ENCODE measurements around the gene DNAH14. TPM values are rescaled to one million over a fixed set of nuclear protein-coding genes. Genes with fewer than 3 reads are reported as not detected.
"Not testable (repeated sequence)": the region's sequence is repeated elsewhere in the genome, so short reads cannot be mapped to it uniquely, and the experiment has no call there.

Gene DNAH14
- total and polyA plus RNA-seq, 9 donors, result 3.7 to 61.4 (median 24.2) TPM

GRCh38 chr1:224923726-224924125 is 5.7 kb upstream of the DNAH14 start:
- intact Hi-C loops (cut with DNase I), result loop anchor here in 2 of 4 donors (5.0 to 10.0 kb wide), 3 partner anchors 279 to 411 kb away; no protein-coding TSS in a partner anchor
- no peak overlapping the region for H3K4me3 ChIP-seq
- H3K9me3 ChIP-seq, result no peaks in the 10 kb centered on the region
- H3K27me3 ChIP-seq, result no peaks in the 10 kb centered on the region
- TF ChIP-seq EP300 (IDR thresholded peaks at IDR 0.05) (no peak), POLR2A (IDR thresholded peaks at IDR 0.05) (no peak)
- TF ChIP-seq, protein P1, sequence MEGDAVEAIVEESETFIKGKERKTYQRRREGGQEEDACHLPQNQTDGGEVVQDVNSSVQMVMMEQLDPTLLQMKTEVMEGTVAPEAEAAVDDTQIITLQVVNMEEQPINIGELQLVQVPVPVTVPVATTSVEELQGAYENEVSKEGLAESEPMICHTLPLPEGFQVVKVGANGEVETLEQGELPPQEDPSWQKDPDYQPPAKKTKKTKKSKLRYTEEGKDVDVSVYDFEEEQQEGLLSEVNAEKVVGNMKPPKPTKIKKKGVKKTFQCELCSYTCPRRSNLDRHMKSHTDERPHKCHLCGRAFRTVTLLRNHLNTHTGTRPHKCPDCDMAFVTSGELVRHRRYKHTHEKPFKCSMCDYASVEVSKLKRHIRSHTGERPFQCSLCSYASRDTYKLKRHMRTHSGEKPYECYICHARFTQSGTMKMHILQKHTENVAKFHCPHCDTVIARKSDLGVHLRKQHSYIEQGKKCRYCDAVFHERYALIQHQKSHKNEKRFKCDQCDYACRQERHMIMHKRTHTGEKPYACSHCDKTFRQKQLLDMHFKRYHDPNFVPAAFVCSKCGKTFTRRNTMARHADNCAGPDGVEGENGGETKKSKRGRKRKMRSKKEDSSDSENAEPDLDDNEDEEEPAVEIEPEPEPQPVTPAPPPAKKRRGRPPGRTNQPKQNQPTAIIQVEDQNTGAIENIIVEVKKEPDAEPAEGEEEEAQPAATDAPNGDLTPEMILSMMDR (IDR thresholded peaks at IDR 0.05), result no peak
- peak in 2 of 5 donors; percentile 22 to 39 for DNase-seq
- no peaks in the 10 kb centered on the region for H3K4me1 ChIP-seq (ENCODE audit: insufficient read depth)
- H3K27ac ChIP-seq, result no peak overlapping the region
- no peaks in the 10 kb centered on the region for H3K36me3 ChIP-seq
- 13 to 25% (median 13%) methylated on average over 4 of the region's 4 CpGs for WGBS, 3 donors

DNA sequence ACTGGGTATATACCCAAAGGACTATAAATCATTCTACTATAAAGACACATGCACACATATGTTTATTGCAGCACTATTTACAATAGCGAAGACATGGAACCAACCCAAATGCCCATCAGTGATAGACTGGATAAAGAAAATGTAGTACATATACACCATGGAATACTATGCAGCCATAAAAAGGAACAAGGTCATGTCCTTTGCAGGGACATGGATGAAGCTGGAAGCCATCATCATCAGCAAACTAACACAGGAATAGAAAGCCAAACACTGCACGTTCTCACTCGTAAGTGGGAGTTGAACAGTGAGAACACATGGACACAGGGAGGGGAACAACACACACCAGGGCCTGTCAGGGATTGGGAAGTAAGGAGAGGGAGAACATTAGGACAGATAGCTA is 1.8 kb upstream of the DNAH14 start:
- 49 to 87% (median 78%) methylated on average over 3 of the region's 3 CpGs for WGBS, 3 donors
- DNase-seq; H3K36me3 ChIP-seq; H3K4me3 ChIP-seq; H3K9me3 ChIP-seq; H3K27ac ChIP-seq; H3K27me3 ChIP-seq; H3K4me1 ChIP-seq (ENCODE audit: insufficient read depth): not testable (repeated sequence)
- intact Hi-C loops (cut with DNase I), result loop anchor here in 1 of 4 donors (10.0 kb wide), 1 partner anchor 283 kb away; no protein-coding TSS in a partner anchor

- Histone ChIP-seq H3K9me3 (no peaks in the 10 kb centered on the region), H3K27ac (no peak overlapping the region), H3K27me3 (no peaks in the 10 kb centered on the region), H3K4me1 (ENCODE audit: insufficient read depth) (no peaks in the 10 kb centered on the region), H3K4me3 (no peak overlapping the region), H3K36me3 (no peaks in the 10 kb centered on the region)
- intact Hi-C loops (cut with DNase I), result loop anchor here in 1 of 4 donors (10.0 kb wide), 1 partner anchor 284 kb away; no protein-coding TSS in a partner anchor
- WGBS, 3 donors, result 86 to 89% (median 89%) methylated on average over 4 of the region's 4 CpGs
- DNase-seq, result no peak
- TF ChIP-seq, protein P1 (IDR thresholded peaks at IDR 0.05), result no peak
These were observed 569 bp upstream of the DNAH14 start for GRCh38 chr1:224928906-224929305.

DNA sequence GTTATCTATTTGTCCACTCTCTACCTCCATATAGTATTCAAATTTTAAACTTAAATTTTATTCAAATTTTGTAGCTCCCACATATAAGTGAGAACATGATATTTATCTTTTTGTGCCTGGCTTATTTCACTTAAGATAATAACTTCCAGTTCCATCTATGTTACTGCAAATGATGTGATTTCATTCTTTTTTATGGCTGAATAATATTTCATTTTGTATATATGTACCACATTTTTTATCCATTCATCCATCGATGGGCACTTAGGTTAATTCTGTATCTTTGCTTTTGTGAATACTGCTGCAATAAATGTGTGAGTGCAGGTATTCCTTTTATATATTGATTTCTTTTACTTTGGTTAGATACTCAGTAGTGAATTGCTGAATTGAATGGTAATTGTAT is 2.1 kb downstream of the DNAH14 start:
- 54 to 98% (median 98%) methylated on average over 1 of the region's 1 CpG for WGBS, 3 donors
- no peak overlapping the region for H3K27ac ChIP-seq
- DNase-seq, result no peak
- no peaks in the 10 kb centered on the region for H3K36me3 ChIP-seq
- H3K4me1 ChIP-seq (ENCODE audit: insufficient read depth), result no peaks in the 10 kb centered on the region
- no peaks in the 10 kb centered on the region for H3K27me3 ChIP-seq
- intact Hi-C loops (cut with DNase I), result no loop called here
- H3K9me3 ChIP-seq, result no peaks in the 10 kb centered on the region
- no peak overlapping the region for H3K4me3 ChIP-seq
- no peak for TF ChIP-seq POLR2A (IDR thresholded peaks at IDR 0.05)
- TF ChIP-seq, protein P1 (IDR thresholded peaks at IDR 0.05), result no peak
- no peak for TF ChIP-seq EP300 (IDR thresholded peaks at IDR 0.05)

GRCh38 chr1:224932607-224933249 is 3.3 kb downstream of the DNAH14 start:
- no peak for DNase-seq
- TF ChIP-seq, protein P1 (IDR thresholded peaks at IDR 0.05), result no peak
- TF ChIP-seq POLR2A (IDR thresholded peaks at IDR 0.05) (no peak), EP300 (IDR thresholded peaks at IDR 0.05) (no peak)
- intact Hi-C loops (cut with DNase I), result no loop called here
- WGBS, 3 donors, result 94 to 99% (median 98%) methylated on average over 1 of the region's 1 CpG
- H3K36me3 ChIP-seq, result no peaks in the 10 kb centered on the region
- H3K9me3 ChIP-seq, result no peaks in the 10 kb centered on the region
- no peak overlapping the region for H3K27ac ChIP-seq
- no peaks in the 10 kb centered on the region for H3K4me1 ChIP-seq (ENCODE audit: insufficient read depth)
- no peak overlapping the region for H3K4me3 ChIP-seq
- H3K27me3 ChIP-seq, result no peaks in the 10 kb centered on the region
